Loucy (cell line): ENCODE data around the gene TMEM232.

Experiments
- CTCF ChIP-seq: fragments of 200-600 bp; sonication (generic); conservative IDR thresholded peaks from 2 replicates; pipeline ENCODE4 v1.5.1; 2014; ENCODE audit warnings: mild to moderate bottlenecking, antibody characterized with exemption, low read length
- EZH2phosphoT487 ChIP-seq: fragments of 200-600 bp; IDR thresholded peaks from 2 replicates; pipeline ENCODE4 v1.6.1; 2018; ENCODE audit warnings: antibody characterized with exemption, mild to moderate bottlenecking, moderate library complexity, borderline replicate concordance

GRCh38 chr5:110658006-110658405 is 68.5 kb downstream of the TMEM232 start:
- TF ChIP-seq CTCF (no peak), EZH2phosphoT487 (no peak)
